ENCODE measurements around the gene MYO7B. TPM values are rescaled to one million over a fixed set of nuclear protein-coding genes. Genes with fewer than 3 reads are reported as not detected.
A peak's percentile ranks its signal among the peaks of the same experiment; 100 is the strongest.

MYO7B gene
- polyA plus RNA-seq, 1 of the 3 experiments (the other 2 are of a cell fraction): 0.08 TPM

DNA sequence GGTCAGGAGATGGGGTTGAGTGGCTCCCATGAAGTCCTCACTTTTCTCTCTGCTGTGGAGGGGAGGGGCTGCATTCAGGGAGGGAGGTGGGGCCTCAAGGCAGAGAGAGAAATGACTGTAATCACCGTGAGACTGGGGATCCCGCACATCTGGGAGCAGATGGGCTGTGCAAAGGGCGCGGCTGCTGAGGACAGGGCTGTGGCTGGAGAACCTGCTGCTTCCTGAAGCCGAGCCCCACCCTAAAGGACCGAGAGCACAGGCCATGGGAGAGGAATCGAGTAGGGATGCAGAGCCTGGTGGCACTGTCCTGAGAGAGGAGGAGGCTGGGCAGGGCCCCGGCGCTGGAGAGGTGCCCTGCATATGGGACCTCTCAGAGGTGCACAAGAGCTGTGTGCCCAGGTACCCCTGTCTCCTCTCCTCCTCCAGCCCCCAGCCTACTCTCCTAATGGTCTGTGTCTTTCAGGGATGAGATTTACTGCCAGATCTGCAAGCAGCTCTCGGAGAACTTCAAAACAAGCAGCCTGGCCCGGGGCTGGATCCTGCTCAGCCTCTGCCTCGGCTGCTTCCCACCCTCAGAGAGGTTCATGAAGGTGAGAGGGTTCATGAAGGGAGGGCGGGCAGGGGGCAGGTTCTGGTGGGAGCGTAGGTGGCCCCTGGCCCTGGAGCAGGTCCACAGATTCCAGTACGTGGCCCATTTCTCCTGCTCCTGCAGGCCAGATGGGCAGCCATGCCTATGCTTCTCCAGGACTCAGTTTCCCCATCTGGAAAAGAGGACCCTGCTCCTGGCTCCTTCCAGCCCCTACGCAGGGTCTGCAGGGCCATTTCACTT lies 84.6 kb downstream of the MYO7B start (continued):
- TF ChIP-seq, protein P1, sequence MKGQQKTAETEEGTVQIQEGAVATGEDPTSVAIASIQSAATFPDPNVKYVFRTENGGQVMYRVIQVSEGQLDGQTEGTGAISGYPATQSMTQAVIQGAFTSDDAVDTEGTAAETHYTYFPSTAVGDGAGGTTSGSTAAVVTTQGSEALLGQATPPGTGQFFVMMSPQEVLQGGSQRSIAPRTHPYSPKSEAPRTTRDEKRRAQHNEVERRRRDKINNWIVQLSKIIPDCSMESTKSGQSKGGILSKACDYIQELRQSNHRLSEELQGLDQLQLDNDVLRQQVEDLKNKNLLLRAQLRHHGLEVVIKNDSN (IDR thresholded peaks at IDR 0.05; ENCODE audit: borderline replicate concordance, low read depth): no peak
- TF ChIP-seq MEF2A (IDR thresholded peaks at IDR 0.05; ENCODE audit: borderline replicate concordance, low read depth) (no peak), RFX5 (IDR thresholded peaks at IDR 0.05; ENCODE audit: low read length) (no peak), RAD21 (IDR thresholded peaks at IDR 0.05; ENCODE audit: low read length) (no peak), FOXM1 (IDR thresholded peaks at IDR 0.05; ENCODE audit: low read depth) (no peak), IRF3 (IDR thresholded peaks at IDR 0.05; ENCODE audit: low read depth, low read length) (no peak)

GRCh38 chr2:127620866-127621265 lies 85.4 kb downstream of the MYO7B start:
- Histone ChIP-seq H3K4me2 (no peak overlapping the region), H3K36me3 (replicated peaks in 1 of 2; ENCODE audit: control insufficient read depth in 1 of 2, insufficient read depth in 2 of 2, low read length in 1 of 2) (no peaks in the 10 kb centered on the region), H3K9me3 (no peaks in the 10 kb centered on the region), H3K27ac (ENCODE audit: low read depth in 2 of 2, low read length in 1 of 2) (no peak overlapping the region), H3K27me3 (ENCODE audit: insufficient read depth) (no peaks in the 10 kb centered on the region), H3K9me2 (no peaks in the 10 kb centered on the region), H3K4me3 (ENCODE audit: low read depth in 2 of 2, low read length in 1 of 2) (no peak overlapping the region), H3K4me1 (ENCODE audit: control insufficient read depth in 1 of 2, insufficient read depth in 2 of 2, low read depth in 1 of 2, low read length in 1 of 2) (no peaks in the 10 kb centered on the region), H2AFZ (ENCODE audit: low read depth) (no peak overlapping the region), H3K9ac (no peak overlapping the region), H3K79me2 (ENCODE audit: insufficient read depth) (no peaks in the 10 kb centered on the region), H4K20me1 (ENCODE audit: insufficient read depth) (no peaks in the 10 kb centered on the region), H3F3A (replicated peaks; ENCODE audit: insufficient read depth) (no peaks in the 10 kb centered on the region)
- TF ChIP-seq MAX (IDR thresholded peaks at IDR 0.05; ENCODE audit: low read depth) (no peak), RXRA (IDR thresholded peaks at IDR 0.05; ENCODE audit: borderline replicate concordance, low read depth) (no peak), GATA2 (CRISPR knock-in tag; IDR thresholded peaks at IDR 0.05) (no peak), JUND (IDR thresholded peaks at IDR 0.05) (no peak), YY1 (IDR thresholded peaks at IDR 0.05; ENCODE audit: low read depth) (no peak), SMC3 (IDR thresholded peaks at IDR 0.05; ENCODE audit: low read depth, low read length) (no peak), MXI1 (IDR thresholded peaks at IDR 0.05; ENCODE audit: low read depth, low read length) (no peak), GABPA (IDR thresholded peaks at IDR 0.05; ENCODE audit: low read depth) (no peak), TCF12 (IDR thresholded peaks at IDR 0.05) (no peak), IRF3 (IDR thresholded peaks at IDR 0.05; ENCODE audit: low read depth, low read length) (no peak), NFIC (IDR thresholded peaks at IDR 0.05; ENCODE audit: borderline replicate concordance) (no peak)
- TF ChIP-seq, protein P1 (IDR thresholded peaks at IDR 0.05; ENCODE audit: borderline replicate concordance, low read depth): no peak
- TF ChIP-seq, protein P2, sequence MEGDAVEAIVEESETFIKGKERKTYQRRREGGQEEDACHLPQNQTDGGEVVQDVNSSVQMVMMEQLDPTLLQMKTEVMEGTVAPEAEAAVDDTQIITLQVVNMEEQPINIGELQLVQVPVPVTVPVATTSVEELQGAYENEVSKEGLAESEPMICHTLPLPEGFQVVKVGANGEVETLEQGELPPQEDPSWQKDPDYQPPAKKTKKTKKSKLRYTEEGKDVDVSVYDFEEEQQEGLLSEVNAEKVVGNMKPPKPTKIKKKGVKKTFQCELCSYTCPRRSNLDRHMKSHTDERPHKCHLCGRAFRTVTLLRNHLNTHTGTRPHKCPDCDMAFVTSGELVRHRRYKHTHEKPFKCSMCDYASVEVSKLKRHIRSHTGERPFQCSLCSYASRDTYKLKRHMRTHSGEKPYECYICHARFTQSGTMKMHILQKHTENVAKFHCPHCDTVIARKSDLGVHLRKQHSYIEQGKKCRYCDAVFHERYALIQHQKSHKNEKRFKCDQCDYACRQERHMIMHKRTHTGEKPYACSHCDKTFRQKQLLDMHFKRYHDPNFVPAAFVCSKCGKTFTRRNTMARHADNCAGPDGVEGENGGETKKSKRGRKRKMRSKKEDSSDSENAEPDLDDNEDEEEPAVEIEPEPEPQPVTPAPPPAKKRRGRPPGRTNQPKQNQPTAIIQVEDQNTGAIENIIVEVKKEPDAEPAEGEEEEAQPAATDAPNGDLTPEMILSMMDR (IDR thresholded peaks at IDR 0.05): no peak
- TF ChIP-seq, protein P3, sequence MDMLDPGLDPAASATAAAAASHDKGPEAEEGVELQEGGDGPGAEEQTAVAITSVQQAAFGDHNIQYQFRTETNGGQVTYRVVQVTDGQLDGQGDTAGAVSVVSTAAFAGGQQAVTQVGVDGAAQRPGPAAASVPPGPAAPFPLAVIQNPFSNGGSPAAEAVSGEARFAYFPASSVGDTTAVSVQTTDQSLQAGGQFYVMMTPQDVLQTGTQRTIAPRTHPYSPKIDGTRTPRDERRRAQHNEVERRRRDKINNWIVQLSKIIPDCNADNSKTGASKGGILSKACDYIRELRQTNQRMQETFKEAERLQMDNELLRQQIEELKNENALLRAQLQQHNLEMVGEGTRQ (IDR thresholded peaks at IDR 0.05; ENCODE audit: borderline replicate concordance, low read depth, low read length): no peak
- TF ChIP-seq, protein P4, sequence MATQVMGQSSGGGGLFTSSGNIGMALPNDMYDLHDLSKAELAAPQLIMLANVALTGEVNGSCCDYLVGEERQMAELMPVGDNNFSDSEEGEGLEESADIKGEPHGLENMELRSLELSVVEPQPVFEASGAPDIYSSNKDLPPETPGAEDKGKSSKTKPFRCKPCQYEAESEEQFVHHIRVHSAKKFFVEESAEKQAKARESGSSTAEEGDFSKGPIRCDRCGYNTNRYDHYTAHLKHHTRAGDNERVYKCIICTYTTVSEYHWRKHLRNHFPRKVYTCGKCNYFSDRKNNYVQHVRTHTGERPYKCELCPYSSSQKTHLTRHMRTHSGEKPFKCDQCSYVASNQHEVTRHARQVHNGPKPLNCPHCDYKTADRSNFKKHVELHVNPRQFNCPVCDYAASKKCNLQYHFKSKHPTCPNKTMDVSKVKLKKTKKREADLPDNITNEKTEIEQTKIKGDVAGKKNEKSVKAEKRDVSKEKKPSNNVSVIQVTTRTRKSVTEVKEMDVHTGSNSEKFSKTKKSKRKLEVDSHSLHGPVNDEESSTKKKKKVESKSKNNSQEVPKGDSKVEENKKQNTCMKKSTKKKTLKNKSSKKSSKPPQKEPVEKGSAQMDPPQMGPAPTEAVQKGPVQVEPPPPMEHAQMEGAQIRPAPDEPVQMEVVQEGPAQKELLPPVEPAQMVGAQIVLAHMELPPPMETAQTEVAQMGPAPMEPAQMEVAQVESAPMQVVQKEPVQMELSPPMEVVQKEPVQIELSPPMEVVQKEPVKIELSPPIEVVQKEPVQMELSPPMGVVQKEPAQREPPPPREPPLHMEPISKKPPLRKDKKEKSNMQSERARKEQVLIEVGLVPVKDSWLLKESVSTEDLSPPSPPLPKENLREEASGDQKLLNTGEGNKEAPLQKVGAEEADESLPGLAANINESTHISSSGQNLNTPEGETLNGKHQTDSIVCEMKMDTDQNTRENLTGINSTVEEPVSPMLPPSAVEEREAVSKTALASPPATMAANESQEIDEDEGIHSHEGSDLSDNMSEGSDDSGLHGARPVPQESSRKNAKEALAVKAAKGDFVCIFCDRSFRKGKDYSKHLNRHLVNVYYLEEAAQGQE (IDR thresholded peaks at IDR 0.05; ENCODE audit: low read depth, low read length): no peak
- 83% methylated on average over 3 of the region's 3 CpGs for WGBS (ENCODE audit: low lambda C conversion rate)
- DNase-seq: peak; percentile 22
- CTCF ChIA-PET: interaction anchor here (1.8 kb wide), 1 partner anchor 29 kb away, joined by 7 read pairs; no protein-coding TSS in a partner anchor
- POLR2A ChIA-PET: no interaction called here
